HepG2 (cell line): ENCODE results near the gene TRIM37. TPM values are rescaled to one million over a fixed set of nuclear protein-coding genes. Genes with fewer than 3 reads are reported as not detected.

ENCODE experiments used
- ATAC-seq: fragments of 200-7000 bp; cut with Tn5 transposase; 3 replicates; pipeline ENCODE4 v1.9.1; 2020; ENCODE audit warnings: mild to moderate bottlenecking, moderate library complexity
- BruUV-seq: library from RNA; stranded (reverse); fragments of 400-500 nt; replicated peaks from 2 replicates; lab custom pipeline; 2021; lab: Mats Ljungman, UMichigan
- CTCF ChIA-PET: fragments of 300-600 bp; formaldehyde crosslinking; extraction: SDS; loops from one replicate; lab custom pipeline; 2021; ENCODE audit warnings: low total read pairs, inconsistent platforms, low intra/inter-chr PET ratio; lab: Yijun Ruan, JAX
- POLR2A ChIA-PET: fragments of 350-600 bp; sonication (Branson Sonifier 250); formaldehyde crosslinking; loops from one replicate; lab custom pipeline; 2020; ENCODE audit warnings: antibody characterized with exemption, inconsistent platforms; lab: Yijun Ruan, JAX
- DNase-seq: peaks from one replicate; pipeline ENCODE4 v3.0.0-alpha.2; 2015; ENCODE audit warnings: low spot score
- FAIRE-seq: peaks from 3 replicates; lab custom pipeline; 2011; peaks lifted over from hg19 to GRCh38; lab: Jason Lieb, UNC
- H2AFZ ChIP-seq: one replicate; pipeline ENCODE4 v1.6.1; 2011; ENCODE audit warnings: low read length, inconsistent platforms
- H3K27ac ChIP-seq: fragments of 300-600 bp; 3 replicates; pipeline ENCODE4 v1.8.0; 2011; ENCODE audit warnings: mixed run types, mild to moderate bottlenecking, mixed read lengths, low read length, inconsistent platforms; ENCODE audit not compliant: insufficient read depth; ENCODE audit errors: extremely low read length
- H3K27me3 ChIP-seq, 2 experiments: fragments of 200-600 bp in 1 of 2; 2 replicates in 1 of 2; 3 replicates in 1 of 2; pipeline versions ENCODE4 v1.6.0 to v1.8.0; 2011; ENCODE audit warnings: low read length in 2 of 2, mild to moderate bottlenecking in 2 of 2, moderate library complexity in 2 of 2, inconsistent platforms in 1 of 2; ENCODE audit not compliant: insufficient read depth in 2 of 2, control insufficient read depth in 1 of 2
- H3K36me3 ChIP-seq, 2 experiments: fragments of 200-600 bp in 1 of 2; replicated peaks in 1 of 2; 2 replicates in 1 of 2; 3 replicates in 1 of 2; pipeline versions ENCODE4 v1.5.1 to v1.8.0; 2011; ENCODE audit warnings: low read length in 2 of 2, inconsistent platforms in 1 of 2; ENCODE audit not compliant: insufficient read depth in 2 of 2, control insufficient read depth in 1 of 2
- H3K4me1 ChIP-seq: 2 replicates; pipeline ENCODE4 v1.5.1; 2012; ENCODE audit warnings: low read length, inconsistent platforms; ENCODE audit not compliant: insufficient read depth
- H3K4me2 ChIP-seq: 2 replicates; pipeline ENCODE4 v1.6.0; 2011; ENCODE audit warnings: low read depth, low read length, inconsistent platforms
- H3K4me3 ChIP-seq, 3 experiments: fragments of 200-600 bp in 1 of 3; sonication (generic), shearing (Covaris generic) in 1 of 3; replicated peaks in 1 of 3; 2 replicates each; pipeline ENCODE4 v1.5.1; 2011 to 2016; ENCODE audit warnings: low read length in 3 of 3, inconsistent platforms in 2 of 3, low read depth in 2 of 3, mild to moderate bottlenecking in 2 of 3, control low read depth in 1 of 3, mixed read lengths in 1 of 3; ENCODE audit not compliant: insufficient read depth in 1 of 3
- H3K79me2 ChIP-seq: one replicate; pipeline ENCODE4 v1.6.1; 2011; ENCODE audit warnings: low read length, inconsistent platforms; ENCODE audit not compliant: insufficient read depth
- H3K9ac ChIP-seq: 2 replicates; pipeline ENCODE4 v1.6.0; 2011; ENCODE audit warnings: mild to moderate bottlenecking, low read depth, low read length, inconsistent platforms; ENCODE audit not compliant: insufficient read depth
- H3K9me3 ChIP-seq: 2 replicates; pipeline ENCODE4 v1.5.1; 2012; ENCODE audit warnings: mild to moderate bottlenecking, low read length
- H4K20me1 ChIP-seq: 2 replicates; pipeline ENCODE4 v1.6.0; 2011; ENCODE audit warnings: inconsistent platforms, mild to moderate bottlenecking, low read length, moderate library complexity; ENCODE audit not compliant: insufficient read depth
- HNF1A ChIP-seq, 2 experiments: sonication (generic) in 1 of 2; formaldehyde crosslinking in 1 of 2; IDR thresholded peaks; 2 replicates each; pipeline versions ENCODE4 v1.4.0 to v1.6.1; 2016 to 2020; ENCODE audit warnings: borderline replicate concordance in 1 of 2, low read depth in 1 of 2, mild to moderate bottlenecking in 1 of 2, missing genetic modification reagents in 1 of 2
- HNRNPLL ChIP-seq: fragments of 200-400 bp; formaldehyde crosslinking; IDR thresholded peaks from 2 replicates; pipeline ENCODE4 v1.6.1; 2017; ENCODE audit warnings: mild to moderate bottlenecking, low read depth, low read length; ENCODE audit not compliant: poor library complexity, severe bottlenecking
- HOXA5 ChIP-seq: sonication (generic); formaldehyde crosslinking; IDR thresholded peaks from 2 replicates; pipeline ENCODE4 v1.4.0; 2020; ENCODE audit warnings: missing genetic modification reagents
- KLF9 ChIP-seq: IDR thresholded peaks from 2 replicates; pipeline ENCODE4 v1.6.1; 2016; ENCODE audit warnings: low read depth
- MBD4 ChIP-seq: IDR thresholded peaks from 2 replicates; pipeline ENCODE4 v1.6.1; 2012; ENCODE audit warnings: low read length, inconsistent platforms, borderline replicate concordance
- MYNN ChIP-seq: sonication (generic); formaldehyde crosslinking; IDR thresholded peaks from 2 replicates; pipeline ENCODE4 v1.4.0; 2020; ENCODE audit warnings: mild to moderate bottlenecking, low read depth, missing genetic modification reagents
- PAX8 ChIP-seq: sonication (generic); formaldehyde crosslinking; IDR thresholded peaks from 2 replicates; pipeline ENCODE4 v1.8.0; 2022; ENCODE audit warnings: mild to moderate bottlenecking, missing genetic modification reagents, borderline replicate concordance
- PRMT3 ChIP-seq: sonication (generic); formaldehyde crosslinking; IDR thresholded peaks from 2 replicates; pipeline ENCODE4 v1.8.1; 2022; ENCODE audit warnings: low read depth, mild to moderate bottlenecking, moderate library complexity, missing genetic modification reagents, borderline replicate concordance
- SNRNP70 ChIP-seq: fragments of 200-400 bp; formaldehyde crosslinking; IDR thresholded peaks from 2 replicates; pipeline ENCODE4 v1.6.1; 2017; ENCODE audit warnings: mild to moderate bottlenecking, low read depth, low read length, moderate library complexity
- ZBTB21 ChIP-seq: sonication (generic); formaldehyde crosslinking; IDR thresholded peaks from 2 replicates; pipeline ENCODE4 v1.4.0; 2020; ENCODE audit warnings: missing genetic modification reagents
- ZNF263 ChIP-seq: sonication (generic); formaldehyde crosslinking; IDR thresholded peaks from 2 replicates; pipeline ENCODE4 v1.4.0; 2020; ENCODE audit warnings: missing genetic modification reagents
- ZNF558 ChIP-seq: sonication (generic); formaldehyde crosslinking; IDR thresholded peaks from 2 replicates; pipeline ENCODE4 v1.9.0; 2022; ENCODE audit warnings: mild to moderate bottlenecking, missing genetic modification reagents, borderline replicate concordance
- ZNF572 ChIP-seq: sonication (generic); formaldehyde crosslinking; IDR thresholded peaks from 2 replicates; pipeline ENCODE4 v1.5.1; 2020; ENCODE audit warnings: mild to moderate bottlenecking, missing genetic modification reagents
- WGBS: methylation state at CpG from one replicate; pipeline ENCODE4 v1.1.6; 2017; ENCODE audit warnings: low lambda C conversion rate; 5-methylcytosine and 5-hydroxymethylcytosine counted together
- in situ Hi-C: cut with HindIII; loops from 2 replicates; pipeline ENCODE4 v1.10.0; 2017; ENCODE audit warnings: low pct_unique_long_range_greater_than_20kb; ENCODE audit not compliant: extremely low pct_ligation_motif_present
- intact Hi-C: fragments of 100-400 bp; cut with micrococcal nuclease; formaldehyde crosslinking; loops from one replicate; pipeline ENCODE4 v1.10.0; 2022; ENCODE audit not compliant: unreplicated experiment
- polyA plus RNA-seq, 8 experiments: library from polyadenylated mRNA; depleted of rRNA in 3 of 8; stranded (reverse) in 7 of 8; unstranded in 1 of 8; fragments of >200 nt; fragmentation: Illumina TruSeq in 4 of 8; extraction: Trizol in 4 of 8; gene quantifications; 2 replicates each; pipeline versions ENCODE4 v1.2.1 to v1.2.3, GENCODE V29; 2011 to 2016; ENCODE audit warnings: low read depth in 4 of 8, missing spikeins in 1 of 8, mixed read lengths in 1 of 8; ENCODE audit not compliant: insufficient read depth in 1 of 8
- total RNA-seq, 5 experiments: library from RNA; depleted of rRNA; stranded (reverse); fragments of >200 nt; fragmentation: Illumina TruSeq; extraction: Trizol; gene quantifications; 2 replicates each; pipeline ENCODE4 v1.2.3, GENCODE V29; 2016; ENCODE audit warnings: low read depth in 1 of 5
- TF ChIP-seq, protein P1 (sequence below): sonication (generic); formaldehyde crosslinking; IDR thresholded peaks from 2 replicates; pipeline ENCODE4 v1.4.0; 2020; ENCODE audit warnings: mild to moderate bottlenecking, missing genetic modification reagents, borderline replicate concordance

Gene TRIM37
- total and polyA plus RNA-seq, 2 of the 13 experiments (the other 11 are each of a cell fraction or from before 2014, with no cell fraction given) = 12.4 to 39.1 TPM

DNA sequence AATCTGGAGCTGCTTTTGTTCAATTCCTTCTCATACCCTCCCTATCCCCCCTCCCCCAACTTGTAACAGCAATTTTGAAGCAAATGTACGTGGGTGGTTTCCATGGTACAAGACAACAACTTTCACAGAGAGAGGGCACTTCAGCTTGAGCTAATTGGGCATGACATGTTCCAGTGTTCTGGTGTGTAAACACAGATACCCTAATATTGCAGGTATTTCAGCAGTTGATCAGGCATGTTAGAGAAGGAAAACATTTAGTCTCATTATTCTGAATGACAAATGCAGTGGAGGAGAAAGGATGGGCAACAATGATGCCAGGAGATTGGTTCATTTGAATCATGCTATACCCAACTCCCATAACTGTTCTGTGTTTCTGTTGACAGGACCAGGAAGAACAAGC is 137.5 kb downstream of the TRIM37 start (continued):
- TF ChIP-seq, protein P1, sequence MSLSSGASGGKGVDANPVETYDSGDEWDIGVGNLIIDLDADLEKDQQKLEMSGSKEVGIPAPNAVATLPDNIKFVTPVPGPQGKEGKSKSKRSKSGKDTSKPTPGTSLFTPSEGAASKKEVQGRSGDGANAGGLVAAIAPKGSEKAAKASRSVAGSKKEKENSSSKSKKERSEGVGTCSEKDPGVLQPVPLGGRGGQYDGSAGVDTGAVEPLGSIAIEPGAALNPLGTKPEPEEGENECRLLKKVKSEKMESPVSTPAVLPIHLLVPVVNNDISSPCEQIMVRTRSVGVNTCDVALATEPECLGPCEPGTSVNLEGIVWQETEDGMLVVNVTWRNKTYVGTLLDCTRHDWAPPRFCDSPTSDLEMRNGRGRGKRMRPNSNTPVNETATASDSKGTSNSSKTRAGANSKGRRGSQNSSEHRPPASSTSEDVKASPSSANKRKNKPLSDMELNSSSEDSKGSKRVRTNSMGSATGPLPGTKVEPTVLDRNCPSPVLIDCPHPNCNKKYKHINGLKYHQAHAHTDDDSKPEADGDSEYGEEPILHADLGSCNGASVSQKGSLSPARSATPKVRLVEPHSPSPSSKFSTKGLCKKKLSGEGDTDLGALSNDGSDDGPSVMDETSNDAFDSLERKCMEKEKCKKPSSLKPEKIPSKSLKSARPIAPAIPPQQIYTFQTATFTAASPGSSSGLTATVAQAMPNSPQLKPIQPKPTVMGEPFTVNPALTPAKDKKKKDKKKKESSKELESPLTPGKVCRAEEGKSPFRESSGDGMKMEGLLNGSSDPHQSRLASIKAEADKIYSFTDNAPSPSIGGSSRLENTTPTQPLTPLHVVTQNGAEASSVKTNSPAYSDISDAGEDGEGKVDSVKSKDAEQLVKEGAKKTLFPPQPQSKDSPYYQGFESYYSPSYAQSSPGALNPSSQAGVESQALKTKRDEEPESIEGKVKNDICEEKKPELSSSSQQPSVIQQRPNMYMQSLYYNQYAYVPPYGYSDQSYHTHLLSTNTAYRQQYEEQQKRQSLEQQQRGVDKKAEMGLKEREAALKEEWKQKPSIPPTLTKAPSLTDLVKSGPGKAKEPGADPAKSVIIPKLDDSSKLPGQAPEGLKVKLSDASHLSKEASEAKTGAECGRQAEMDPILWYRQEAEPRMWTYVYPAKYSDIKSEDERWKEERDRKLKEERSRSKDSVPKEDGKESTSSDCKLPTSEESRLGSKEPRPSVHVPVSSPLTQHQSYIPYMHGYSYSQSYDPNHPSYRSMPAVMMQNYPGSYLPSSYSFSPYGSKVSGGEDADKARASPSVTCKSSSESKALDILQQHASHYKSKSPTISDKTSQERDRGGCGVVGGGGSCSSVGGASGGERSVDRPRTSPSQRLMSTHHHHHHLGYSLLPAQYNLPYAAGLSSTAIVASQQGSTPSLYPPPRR (CRISPR knock-in tag) = no peak

DNA sequence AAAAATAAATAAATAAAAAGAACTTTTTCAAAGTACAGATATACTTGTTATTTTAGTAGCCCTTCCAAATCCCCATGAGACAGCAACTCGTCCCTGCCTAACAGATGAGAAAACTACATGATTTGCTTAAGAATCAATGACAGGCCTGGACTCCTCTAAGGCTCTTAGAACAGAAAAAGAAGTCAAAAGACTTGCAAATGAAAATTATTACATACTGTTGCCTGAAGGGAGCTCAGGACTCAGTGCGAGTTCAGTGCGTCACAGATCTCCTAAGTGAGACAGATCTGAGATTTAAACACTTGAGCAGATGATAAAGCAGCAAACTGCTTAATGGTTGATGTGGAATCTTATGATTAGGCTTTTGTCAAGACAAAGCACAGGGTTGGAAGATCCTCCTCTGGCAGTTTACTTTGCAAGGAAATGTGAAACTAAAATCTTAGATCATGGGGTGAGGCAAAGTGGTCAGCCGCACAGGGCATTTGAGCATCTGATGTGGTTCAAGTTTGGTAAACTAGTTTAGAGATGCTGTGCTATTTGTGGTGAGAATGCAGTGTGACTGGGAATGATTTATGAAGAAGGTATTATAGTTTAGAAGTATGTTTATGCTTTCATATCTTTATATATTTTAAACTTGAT is 138.1 kb downstream of the TRIM37 start:
- in situ Hi-C loops = no loop called here
- intact Hi-C loops = no loop called here
- ATAC-seq (no peak), DNase-seq (no peak), FAIRE-seq (no peak)
- no TSS peak for BruUV-seq
- Histone ChIP-seq H3K36me3 (no peaks in the 10 kb centered on the region), H3K4me3 (no peak overlapping the region), H3K27ac (no peak overlapping the region), H3K79me2 (no peaks in the 10 kb centered on the region), H3K4me2 (no peak overlapping the region), H3K27me3 (0 out of 5 replicates have a peak, but pooled peaks cover 0 to 3% of the 10 kb centered on the region in 2 experiments), H3K4me1 (no peaks in the 10 kb centered on the region), H4K20me1 (no peaks in the 10 kb centered on the region), H2AFZ (no peak overlapping the region), H3K9ac (no peak overlapping the region), H3K9me3 (no peaks in the 10 kb centered on the region)
- WGBS = 38% methylated on average over 4 of the region's 4 CpGs
- ChIA-PET CTCF (no interaction called here), POLR2A (no interaction called here)
- no peak for TF ChIP-seq PAX8 (CRISPR knock-in tag)
- no peak for TF ChIP-seq MYNN
- no peak for TF ChIP-seq HNF1A (IDR thresholded peaks at IDR 0.05; ENCODE audit: low read depth)
- no peak for TF ChIP-seq HNF1A (CRISPR knock-in tag; IDR thresholded peaks at IDR 0.05; ENCODE audit: borderline replicate concordance)
- no peak for TF ChIP-seq MBD4
- TF ChIP-seq ZNF572 (CRISPR knock-in tag) = no peak
- TF ChIP-seq ZBTB21 (CRISPR knock-in tag) = no peak
- TF ChIP-seq HNRNPLL = no peak
- TF ChIP-seq ZNF558 (CRISPR knock-in tag) = no peak
- TF ChIP-seq PRMT3 (CRISPR knock-in tag) = no peak
- TF ChIP-seq HOXA5 (CRISPR knock-in tag) = no peak
- no peak for TF ChIP-seq SNRNP70
- no peak for TF ChIP-seq ZNF263 (CRISPR knock-in tag)
- TF ChIP-seq KLF9 = no peak
